SK-N-SH treated with all-trans-retinoic acid at 6 μM for 48 hours (cell line): ENCODE results near the gene CD180.

Experiments used
- ATAC-seq: fragments of 200-7000 bp; cut with Tn5 transposase; 3 replicates; pipeline ENCODE4 v1.9.1; 2020; ENCODE audit warnings: mild to moderate bottlenecking, moderate library complexity
- ARNTL ChIP-seq: fragments of 450-650 bp; formaldehyde crosslinking; IDR thresholded peaks from 2 replicates; pipeline ENCODE4 v1.5.0; 2020; ENCODE audit warnings: low read depth, mild to moderate bottlenecking, moderate library complexity, borderline replicate concordance
- CSDC2 ChIP-seq: fragments of 250-450 bp; sonication (Bioruptor Pico); IDR thresholded peaks from 2 replicates; pipeline ENCODE4 v1.5.0; 2020; ENCODE audit warnings: mild to moderate bottlenecking, moderate library complexity
- ESRRG ChIP-seq: fragments of 250-450 bp; sonication (Bioruptor Pico); IDR thresholded peaks from 2 replicates; pipeline ENCODE4 v1.6.1; 2021; ENCODE audit warnings: mild to moderate bottlenecking
- GLIS3 ChIP-seq: fragments of 250-450 bp; sonication (Bioruptor Pico); IDR thresholded peaks from 2 replicates; pipeline ENCODE4 v1.5.0; 2020; ENCODE audit warnings: mild to moderate bottlenecking, moderate library complexity
- ISL1 ChIP-seq: fragments of 250-450 bp; sonication (Bioruptor Pico); IDR thresholded peaks from 2 replicates; pipeline ENCODE4 v2.1.2; 2022; ENCODE audit warnings: mild to moderate bottlenecking, moderate library complexity
- POU6F1 ChIP-seq: fragments of 250-450 bp; sonication (Bioruptor Pico); IDR thresholded peaks from 2 replicates; pipeline ENCODE4 v1.8.0; 2021; ENCODE audit warnings: low read depth, mild to moderate bottlenecking, moderate library complexity, borderline replicate concordance
- PPARA ChIP-seq: fragments of 250-450 bp; sonication (Bioruptor Pico); IDR thresholded peaks from 2 replicates; pipeline ENCODE4 v1.5.0; 2020; ENCODE audit warnings: mild to moderate bottlenecking, borderline replicate concordance
- RARB ChIP-seq: fragments of 250-450 bp; sonication (Bioruptor Pico); IDR thresholded peaks from 2 replicates; pipeline ENCODE4 v1.8.0; 2021; ENCODE audit warnings: mild to moderate bottlenecking, moderate library complexity
- SNAI2 ChIP-seq: fragments of 250-450 bp; sonication (Bioruptor Pico); IDR thresholded peaks from 2 replicates; pipeline ENCODE4 v1.5.0; 2020; ENCODE audit warnings: mild to moderate bottlenecking, moderate library complexity
- TCF4 ChIP-seq: fragments of 250-450 bp; sonication (Bioruptor Pico); IDR thresholded peaks from 2 replicates; pipeline ENCODE4 v1.8.0; 2021; ENCODE audit warnings: mild to moderate bottlenecking, moderate library complexity, borderline replicate concordance
- TOX ChIP-seq: fragments of 250-450 bp; sonication (Bioruptor Pico); IDR thresholded peaks from 2 replicates; pipeline ENCODE4 v1.8.0; 2021; ENCODE audit warnings: mild to moderate bottlenecking, moderate library complexity, borderline replicate concordance
- TSHZ2 ChIP-seq: fragments of 250-450 bp; sonication (Bioruptor Pico); IDR thresholded peaks from 2 replicates; pipeline ENCODE4 v1.5.0; 2020; ENCODE audit warnings: mild to moderate bottlenecking, moderate library complexity
- ZC3H10 ChIP-seq: fragments of 250-450 bp; sonication (Bioruptor Pico); IDR thresholded peaks from 2 replicates; pipeline ENCODE4 v1.5.1; 2021; ENCODE audit warnings: mild to moderate bottlenecking, moderate library complexity
- ZFP3 ChIP-seq: fragments of 250-450 bp; sonication (Bioruptor Pico); IDR thresholded peaks from 2 replicates; pipeline ENCODE4 v1.5.0; 2020; ENCODE audit warnings: mild to moderate bottlenecking, moderate library complexity
- ZFP30 ChIP-seq: fragments of 450-650 bp; formaldehyde crosslinking; IDR thresholded peaks from 2 replicates; pipeline ENCODE4 v1.5.0; 2022; ENCODE audit warnings: mild to moderate bottlenecking, moderate library complexity
- ZNF565 ChIP-seq: fragments of 450-650 bp; formaldehyde crosslinking; conservative IDR thresholded peaks from 2 replicates; pipeline ENCODE4 v1.5.0; 2020; ENCODE audit warnings: low read depth, mild to moderate bottlenecking, moderate library complexity
- ZNF70 ChIP-seq: fragments of 450-650 bp; formaldehyde crosslinking; IDR thresholded peaks from 2 replicates; pipeline ENCODE4 v1.5.0; 2020; ENCODE audit warnings: mild to moderate bottlenecking, moderate library complexity
- ZNF8 ChIP-seq: fragments of 450-650 bp; formaldehyde crosslinking; IDR thresholded peaks from 2 replicates; pipeline ENCODE4 v1.5.0; 2020; ENCODE audit warnings: mild to moderate bottlenecking, moderate library complexity

The CD180 gene

GRCh38 chr5:67238191-67238590 is 41.6 kb upstream of the CD180 start:
- TF ChIP-seq TOX (CRISPR knock-in tag) (no peak), PPARA (CRISPR knock-in tag) (no peak), TSHZ2 (CRISPR knock-in tag) (no peak), RARB (no peak), ZFP30 (CRISPR knock-in tag) (no peak), SNAI2 (CRISPR knock-in tag) (no peak), ZFP3 (CRISPR knock-in tag) (no peak), ZNF70 (no peak), ZNF565 (CRISPR knock-in tag) (no peak), POU6F1 (CRISPR knock-in tag) (no peak), GLIS3 (CRISPR knock-in tag) (no peak), ZC3H10 (CRISPR knock-in tag) (no peak)
- no peak for ATAC-seq

GRCh38 chr5:67235399-67236110 is 39.0 kb upstream of the CD180 start:
- no peak; the same call in 2 of the 3 replicates for ATAC-seq
- no peak for TF ChIP-seq RARB
- TF ChIP-seq ESRRG (CRISPR knock-in tag), result no peak
- no peak for TF ChIP-seq ZNF565 (CRISPR knock-in tag)
- TF ChIP-seq ARNTL (CRISPR knock-in tag), result no peak
- no peak for TF ChIP-seq SNAI2 (CRISPR knock-in tag)
- TF ChIP-seq TSHZ2 (CRISPR knock-in tag), result no peak
- TF ChIP-seq ZFP3 (CRISPR knock-in tag), result no peak
- no peak for TF ChIP-seq ZFP30 (CRISPR knock-in tag)
- TF ChIP-seq TCF4 (CRISPR knock-in tag), result no peak

- peak; percentile 88 for ATAC-seq
- TF ChIP-seq CSDC2 (CRISPR knock-in tag) (no peak), PPARA (CRISPR knock-in tag) (no peak), ISL1 (CRISPR knock-in tag) (peak; percentile 22; the same call in 1 of the 2 replicates), TSHZ2 (CRISPR knock-in tag) (no peak), SNAI2 (CRISPR knock-in tag) (no peak), ZNF8 (CRISPR knock-in tag) (no peak), ZNF565 (CRISPR knock-in tag) (no peak), TOX (CRISPR knock-in tag) (no peak)
Observed at GRCh38 chr5:67234671-67235176, 38.1 kb upstream of the CD180 start.
